ENCODE data around the gene DDT.
"Not testable (repeated sequence)": the region's sequence is repeated elsewhere in the genome, so short reads cannot be mapped to it uniquely, and the experiment has no call there.

DDT gene

GRCh38 chr22:23989583-23990244 is 15.5 kb upstream of the DDT start:
- not testable (repeated sequence) for DNase-seq (ENCODE audit: low spot score)

- not testable (repeated sequence) for DNase-seq (ENCODE audit: low spot score)
These were observed 12.4 kb upstream of the DDT start for GRCh38 chr22:23986538-23987178.

GRCh38 chr22:23986089-23986488 is 11.8 kb upstream of the DDT start:
- DNase-seq (ENCODE audit: low spot score): not testable (repeated sequence)

- no peak for DNase-seq (ENCODE audit: low spot score)
These were observed 10.2 kb upstream of the DDT start for GRCh38 chr22:23984430-23984829.

- DNase-seq (ENCODE audit: low spot score): not testable (repeated sequence)
These were observed 6.3 kb upstream of the DDT start for GRCh38 chr22:23980567-23980966.

- DNase-seq (ENCODE audit: low spot score): not testable (repeated sequence)
These were observed 5.5 kb upstream of the DDT start, which contains the start of gene GSTT2 for GRCh38 chr22:23979557-23980240. Gene GSTT2 (plus strand): TSS chr22:23980134.

- DNase-seq (ENCODE audit: low spot score): not testable (repeated sequence)
These were observed 3.1 kb upstream of the DDT start for GRCh38 chr22:23977304-23977703.

- not testable (repeated sequence) for DNase-seq (ENCODE audit: low spot score)
These were observed 653 bp upstream of the DDT start for GRCh38 chr22:23974836-23975352.

- DNase-seq (ENCODE audit: low spot score): peak; percentile 1
These were observed 2.3 kb downstream of the DDT start for GRCh38 chr22:23971927-23972326.

GRCh38 chr22:23970816-23971486 is 3.3 kb downstream of the DDT start:
- DNase-seq (ENCODE audit: low spot score): peak; percentile 1

GRCh38 chr22:23970201-23970641 is 4.0 kb downstream of the DDT start:
- DNase-seq (ENCODE audit: low spot score): no peak

GRCh38 chr22:23969071-23969470 is 5.2 kb downstream of the DDT start:
- DNase-seq (ENCODE audit: low spot score): peak; percentile 1

GRCh38 chr22:23966568-23966967 is 7.7 kb downstream of the DDT start, which contains the start of gene DDTL:
Gene DDTL (plus strand): TSS chr22:23966888. CDS start chr22:23966915, 27 bp downstream.
- DNase-seq (ENCODE audit: low spot score): not testable (repeated sequence)

GRCh38 chr22:23966094-23966493 is 8.1 kb downstream of the DDT start:
- not testable (repeated sequence) for DNase-seq (ENCODE audit: low spot score)

- not testable (repeated sequence) for DNase-seq (ENCODE audit: low spot score)
These were observed 13.0 kb downstream of the DDT start, which contains the start of gene GSTT2B for GRCh38 chr22:23961084-23961771. Gene GSTT2B (minus strand): TSS chr22:23961195. CDS start chr22:23961131, 64 bp downstream.

- peak; percentile 60 for DNase-seq (ENCODE audit: low spot score)
These were observed 17.8 kb downstream of the DDT start for GRCh38 chr22:23956301-23956900.

GRCh38 chr22:23955886-23956285 is 18.4 kb downstream of the DDT start:
- not testable (repeated sequence) for DNase-seq (ENCODE audit: low spot score)

- DNase-seq (ENCODE audit: low spot score): not testable (repeated sequence)
These were observed 19.3 kb downstream of the DDT start for GRCh38 chr22:23954991-23955305.

- DNase-seq (ENCODE audit: low spot score): not testable (repeated sequence)
These were observed 19.8 kb downstream of the DDT start for GRCh38 chr22:23954193-23954990.

- DNase-seq (ENCODE audit: low spot score): not testable (repeated sequence)
These were observed 20.8 kb downstream of the DDT start for GRCh38 chr22:23953485-23953884.
